Sigmoid colon (tissue), 7 donors: ENCODE data around the gene GSTT2B. TPM values are rescaled to one million over a fixed set of nuclear protein-coding genes. Genes with fewer than 3 reads are reported as not detected.

Experiments used
- polyA plus RNA-seq, 3 donors: library from polyadenylated mRNA; stranded (reverse); fragments of 200-250 nt; gene quantifications; one replicate each; pipeline ENCODE4 v1.2.3, GENCODE V29; 2013
- total RNA-seq, 4 donors: library from RNA; depleted of rRNA; stranded (reverse); fragments of >200 nt; gene quantifications; one replicate each; pipeline ENCODE4 v1.1.0, GENCODE V29; 2016
- donor health status: healthy with polysubstance abuse.
- donor health status: Bipolar disorder and iron deficiency.
- donor health status: healthy.

The GSTT2B gene
- total and polyA plus RNA-seq, 7 donors = 0.71 to 9.4 (median 4.2) TPM; not detected in 2

Other genes with a start within 250 kb of the GSTT2B start
- gene ZNF70, start 210.1 kb downstream of the GSTT2B start, total RNA-seq = 1 to 10 TPM; 2.6 to 5.5 (median 3.0) TPM
- 1 to 10 TPM in 1 of 3 donors, under 1 TPM in 2; 0.23 to 1.8 (median 0.60) TPM for gene ZNF70, start 210.1 kb downstream of the GSTT2B start, polyA plus RNA-seq
- gene VPREB3, start 206.8 kb downstream of the GSTT2B start, total RNA-seq = not detected
- gene VPREB3, start 206.8 kb downstream of the GSTT2B start, polyA plus RNA-seq = 10 to 100 TPM in 1 of 3 donors, 1 to 10 TPM in 1, not detected in 1; 2.4 to 65.9 TPM
- gene C22orf15, start 198.2 kb downstream of the GSTT2B start, total RNA-seq = under 1 TPM in 1 of 4 donors, not detected in 3; 0.36 TPM
- under 1 TPM in 1 of 3 donors, not detected in 2; 0.45 TPM for gene C22orf15, start 198.2 kb downstream of the GSTT2B start, polyA plus RNA-seq
- 10 to 100 TPM in 3 of 4 donors, 1 to 10 TPM in 1; 5.7 to 51.5 (median 29.1) TPM for gene CHCHD10, start 193.2 kb downstream of the GSTT2B start, total RNA-seq
- 100 to 1,000 TPM; 272 to 336 (median 286) TPM for gene CHCHD10, start 193.2 kb downstream of the GSTT2B start, polyA plus RNA-seq
- gene MMP11, start 188.3 kb downstream of the GSTT2B start, total RNA-seq = 1 to 10 TPM; 4.6 to 9.9 (median 8.6) TPM
- 1 to 10 TPM in 1 of 3 donors, under 1 TPM in 1, not detected in 1; 0.60 to 4.4 TPM for gene MMP11, start 188.3 kb downstream of the GSTT2B start, polyA plus RNA-seq
- gene SMARCB1, start 174.2 kb downstream of the GSTT2B start, total RNA-seq = 10 to 100 TPM; 25.0 to 85.7 (median 45.5) TPM
- gene SMARCB1, start 174.2 kb downstream of the GSTT2B start, polyA plus RNA-seq = 10 to 100 TPM; 39.0 to 70.8 (median 43.9) TPM
- gene DERL3, start 122.2 kb downstream of the GSTT2B start, total RNA-seq = under 1 TPM in 2 of 4 donors, not detected in 2; 0.28 to 0.36 TPM
- gene DERL3, start 122.2 kb downstream of the GSTT2B start, polyA plus RNA-seq = 10 to 100 TPM in 1 of 3 donors, 1 to 10 TPM in 2; 1.8 to 18.3 (median 5.1) TPM
- 10 to 100 TPM; 13.8 to 23.5 (median 16.4) TPM for gene SLC2A11, start 103.3 kb downstream of the GSTT2B start, total RNA-seq
- 10 to 100 TPM in 1 of 3 donors, 1 to 10 TPM in 2; 4.8 to 12.5 (median 5.5) TPM for gene SLC2A11, start 103.3 kb downstream of the GSTT2B start, polyA plus RNA-seq
- gene MIF, start 66.8 kb downstream of the GSTT2B start, total RNA-seq = 100 to 1,000 TPM; 159 to 296 (median 216) TPM
- gene MIF, start 66.8 kb downstream of the GSTT2B start, polyA plus RNA-seq = 100 to 1,000 TPM; 333 to 684 (median 353) TPM
- gene DDTL, start 5.7 kb upstream of the GSTT2B start, total RNA-seq = 1 to 10 TPM in 1 of 4 donors, under 1 TPM in 1, not detected in 2; 0.55 to 2.0 TPM
- gene DDTL, start 5.7 kb upstream of the GSTT2B start, polyA plus RNA-seq = 1 to 10 TPM; 1.2 to 7.3 (median 2.8) TPM
- gene DDT, start 13.2 kb upstream of the GSTT2B start, total RNA-seq = 100 to 1,000 TPM in 2 of 4 donors, 10 to 100 TPM in 2; 80.9 to 144 (median 111) TPM
- gene DDT, start 13.2 kb upstream of the GSTT2B start, polyA plus RNA-seq = 100 to 1,000 TPM; 261 to 640 (median 486) TPM
- not detected for gene GSTT2, start 18.9 kb upstream of the GSTT2B start, total RNA-seq
- 1 to 10 TPM in 2 of 3 donors, not detected in 1; 1.1 to 1.2 TPM for gene GSTT2, start 18.9 kb upstream of the GSTT2B start, polyA plus RNA-seq
- not detected for gene GSTT4, start 44.3 kb upstream of the GSTT2B start, total RNA-seq
- not detected for gene GSTT4, start 44.3 kb upstream of the GSTT2B start, polyA plus RNA-seq
- 10 to 100 TPM; 21.2 to 77.3 (median 35.6) TPM for gene CABIN1, start 50.1 kb upstream of the GSTT2B start, total RNA-seq
- 10 to 100 TPM; 13.8 to 43.5 (median 15.7) TPM for gene CABIN1, start 50.1 kb upstream of the GSTT2B start, polyA plus RNA-seq
- 1 to 10 TPM; 1.2 to 8.6 (median 3.8) TPM for gene SUSD2, start 220.3 kb upstream of the GSTT2B start, total RNA-seq
- 1 to 10 TPM in 1 of 3 donors, not detected in 2; 2.6 TPM for gene SUSD2, start 220.3 kb upstream of the GSTT2B start, polyA plus RNA-seq